Fibroblast of lung (primary cell): ENCODE data around the gene ZNF710. TPM values are rescaled to one million over a fixed set of nuclear protein-coding genes. Genes with fewer than 3 reads are reported as not detected.

Experiments used
- DNase-seq, 2 donors: peaks; one replicate each; pipeline versions ENCODE4 v3.0.0 to v3.0.0-alpha.2; 2010; ENCODE audit warnings: low read depth in 2 of 2
- H2AFZ ChIP-seq: 2 replicates; pipeline ENCODE4 v1.5.1; 2012; ENCODE audit warnings: low read length, control low read depth, inconsistent platforms
- H3K27ac ChIP-seq: 2 replicates; pipeline ENCODE4 v1.5.1; 2011; ENCODE audit warnings: low read length, control low read depth; ENCODE audit not compliant: insufficient read depth
- H3K27me3 ChIP-seq: 2 replicates; pipeline ENCODE4 v1.5.1; 2011; ENCODE audit warnings: mild to moderate bottlenecking, low read length; ENCODE audit not compliant: control insufficient read depth, insufficient read depth
- H3K36me3 ChIP-seq: 2 replicates; pipeline ENCODE4 v1.5.1; 2011; ENCODE audit warnings: low read length; ENCODE audit not compliant: control insufficient read depth, insufficient read depth
- H3K4me1 ChIP-seq: 2 replicates; pipeline ENCODE4 v1.5.1; 2011; ENCODE audit warnings: low read length; ENCODE audit not compliant: control insufficient read depth, insufficient read depth; ENCODE audit errors: extremely low read depth
- H3K4me2 ChIP-seq: 2 replicates; pipeline ENCODE4 v1.5.1; 2011; ENCODE audit warnings: low read length, control low read depth; ENCODE audit not compliant: insufficient read depth; ENCODE audit errors: extremely low read depth
- H3K4me3 ChIP-seq, 4 experiments: fragments of 200-600 bp in 1 of 4; sonication (generic) in 1 of 4; replicated peaks in 1 of 4; 2 replicates each; pipeline ENCODE4 v1.5.1; 2011 to 2016; ENCODE audit warnings: low read length in 4 of 4, low read depth in 3 of 4, mild to moderate bottlenecking in 3 of 4, control low read depth in 2 of 4, inconsistent platforms in 1 of 4, mixed read lengths in 1 of 4; ENCODE audit not compliant: insufficient read depth in 1 of 4; ENCODE audit errors: control extremely low read depth in 1 of 4
- H3K79me2 ChIP-seq: 2 replicates; pipeline ENCODE4 v1.5.1; 2012; ENCODE audit warnings: mild to moderate bottlenecking, low read length, inconsistent platforms; ENCODE audit not compliant: control insufficient read depth, insufficient read depth
- H3K9ac ChIP-seq: 2 replicates; pipeline ENCODE4 v1.5.1; 2011; ENCODE audit warnings: mild to moderate bottlenecking, low read length, control low read depth; ENCODE audit not compliant: insufficient read depth
- H3K9me3 ChIP-seq: 2 replicates; pipeline ENCODE4 v1.5.1; 2012; ENCODE audit warnings: low read depth, low read length; ENCODE audit not compliant: control insufficient read depth, insufficient read depth
- H4K20me1 ChIP-seq: 2 replicates; pipeline ENCODE4 v1.5.1; 2011; ENCODE audit warnings: low read length; ENCODE audit not compliant: control insufficient read depth, insufficient read depth; ENCODE audit errors: extremely low read depth
- EZH2 ChIP-seq: IDR thresholded peaks from 2 replicates; pipeline ENCODE4 v1.5.1; 2012; ENCODE audit warnings: low read length, control low read depth, mild to moderate bottlenecking; ENCODE audit errors: missing control alignments
- polyA plus RNA-seq, 2 donors: library from polyadenylated mRNA; depleted of rRNA in 1 of 2; stranded (reverse) in 1 of 2; unstranded in 1 of 2; fragments of >200 nt; gene quantifications; 2 replicates each; pipeline ENCODE4 v1.2.1, GENCODE V29; 2011 to 2012; ENCODE audit warnings: missing spikeins in 1 of 2
- total RNA-seq: library from RNA; depleted of rRNA; stranded (reverse); fragments of >200 nt; gene quantifications from 2 replicates; pipeline ENCODE4 v1.2.1, GENCODE V29; 2014
- TF ChIP-seq, protein P1 (sequence below), 2 donors: IDR thresholded peaks in 1 of 2; conservative IDR thresholded peaks in 1 of 2; 1 replicate in 1 of 2; 2 replicates in 1 of 2; pipeline ENCODE4 v1.5.1; 2011 to 2012; ENCODE audit warnings: low read length in 2 of 2, control low read depth in 1 of 2, inconsistent platforms in 1 of 2, low read depth in 1 of 2, mild to moderate bottlenecking in 1 of 2

The ZNF710 gene
- total and polyA plus RNA-seq, 2 donors (not counting 1 experiment from before 2014, with no cell fraction given), result 2.1 to 9.4 TPM

GRCh38 chr15:90020021-90020735 is 19.1 kb downstream of the ZNF710 start:
- no peak overlapping the region for H3K9ac ChIP-seq
- H3K9me3 ChIP-seq, result no peaks in the 10 kb centered on the region
- no peak overlapping the region for H3K4me2 ChIP-seq
- H3K27me3 ChIP-seq, result no peaks in the 10 kb centered on the region
- H3K36me3 ChIP-seq, result no peaks in the 10 kb centered on the region
- H2AFZ ChIP-seq, result no peak overlapping the region
- no peak overlapping the region for H3K27ac ChIP-seq
- TF ChIP-seq EZH2, result no peak
- TF ChIP-seq, protein P1, sequence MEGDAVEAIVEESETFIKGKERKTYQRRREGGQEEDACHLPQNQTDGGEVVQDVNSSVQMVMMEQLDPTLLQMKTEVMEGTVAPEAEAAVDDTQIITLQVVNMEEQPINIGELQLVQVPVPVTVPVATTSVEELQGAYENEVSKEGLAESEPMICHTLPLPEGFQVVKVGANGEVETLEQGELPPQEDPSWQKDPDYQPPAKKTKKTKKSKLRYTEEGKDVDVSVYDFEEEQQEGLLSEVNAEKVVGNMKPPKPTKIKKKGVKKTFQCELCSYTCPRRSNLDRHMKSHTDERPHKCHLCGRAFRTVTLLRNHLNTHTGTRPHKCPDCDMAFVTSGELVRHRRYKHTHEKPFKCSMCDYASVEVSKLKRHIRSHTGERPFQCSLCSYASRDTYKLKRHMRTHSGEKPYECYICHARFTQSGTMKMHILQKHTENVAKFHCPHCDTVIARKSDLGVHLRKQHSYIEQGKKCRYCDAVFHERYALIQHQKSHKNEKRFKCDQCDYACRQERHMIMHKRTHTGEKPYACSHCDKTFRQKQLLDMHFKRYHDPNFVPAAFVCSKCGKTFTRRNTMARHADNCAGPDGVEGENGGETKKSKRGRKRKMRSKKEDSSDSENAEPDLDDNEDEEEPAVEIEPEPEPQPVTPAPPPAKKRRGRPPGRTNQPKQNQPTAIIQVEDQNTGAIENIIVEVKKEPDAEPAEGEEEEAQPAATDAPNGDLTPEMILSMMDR (conservative IDR thresholded peaks at IDR 0.05 in 1 of 2, IDR thresholded peaks at IDR 0.05 in 1 of 2; ENCODE audit: low read depth in 1 of 2, low read length in 2 of 2), result no peak
- no peak for DNase-seq
- peaks cover 42% of the 10 kb centered on the region for H3K79me2 ChIP-seq
- H4K20me1 ChIP-seq, result no peaks in the 10 kb centered on the region
- no peaks in the 10 kb centered on the region for H3K4me1 ChIP-seq
- no peak overlapping the region for H3K4me3 ChIP-seq

GRCh38 chr15:90020936-90021507 is 19.9 kb downstream of the ZNF710 start:
- Histone ChIP-seq H3K9me3 (no peaks in the 10 kb centered on the region), H3K4me3 (no peak overlapping the region), H3K27me3 (no peaks in the 10 kb centered on the region), H3K27ac (no peak overlapping the region), H4K20me1 (no peaks in the 10 kb centered on the region), H3K4me1 (no peaks in the 10 kb centered on the region), H3K79me2 (peaks cover 40% of the 10 kb centered on the region), H3K4me2 (no peak overlapping the region), H3K36me3 (no peaks in the 10 kb centered on the region), H3K9ac (no peak overlapping the region), H2AFZ (no peak overlapping the region)
- DNase-seq, result no peak
- TF ChIP-seq, protein P1 (conservative IDR thresholded peaks at IDR 0.05 in 1 of 2, IDR thresholded peaks at IDR 0.05 in 1 of 2; ENCODE audit: low read depth in 1 of 2, low read length in 2 of 2), result no peak
- no peak for TF ChIP-seq EZH2

- TF ChIP-seq, protein P1 (conservative IDR thresholded peaks at IDR 0.05 in 1 of 2, IDR thresholded peaks at IDR 0.05 in 1 of 2; ENCODE audit: low read depth in 1 of 2, low read length in 2 of 2), result no peak
- no peak for TF ChIP-seq EZH2
- no peak for DNase-seq
- Histone ChIP-seq H3K4me1 (no peaks in the 10 kb centered on the region), H4K20me1 (no peaks in the 10 kb centered on the region), H3K27me3 (no peaks in the 10 kb centered on the region), H3K27ac (no peak overlapping the region), H2AFZ (no peak overlapping the region), H3K4me3 (no peak overlapping the region), H3K4me2 (no peak overlapping the region), H3K36me3 (no peaks in the 10 kb centered on the region), H3K9ac (no peak overlapping the region), H3K79me2 (peaks cover 39% of the 10 kb centered on the region), H3K9me3 (no peaks in the 10 kb centered on the region)
These were observed 21.2 kb downstream of the ZNF710 start for GRCh38 chr15:90022345-90022744.
